ENCODE results near the gene SP140.

DNA sequence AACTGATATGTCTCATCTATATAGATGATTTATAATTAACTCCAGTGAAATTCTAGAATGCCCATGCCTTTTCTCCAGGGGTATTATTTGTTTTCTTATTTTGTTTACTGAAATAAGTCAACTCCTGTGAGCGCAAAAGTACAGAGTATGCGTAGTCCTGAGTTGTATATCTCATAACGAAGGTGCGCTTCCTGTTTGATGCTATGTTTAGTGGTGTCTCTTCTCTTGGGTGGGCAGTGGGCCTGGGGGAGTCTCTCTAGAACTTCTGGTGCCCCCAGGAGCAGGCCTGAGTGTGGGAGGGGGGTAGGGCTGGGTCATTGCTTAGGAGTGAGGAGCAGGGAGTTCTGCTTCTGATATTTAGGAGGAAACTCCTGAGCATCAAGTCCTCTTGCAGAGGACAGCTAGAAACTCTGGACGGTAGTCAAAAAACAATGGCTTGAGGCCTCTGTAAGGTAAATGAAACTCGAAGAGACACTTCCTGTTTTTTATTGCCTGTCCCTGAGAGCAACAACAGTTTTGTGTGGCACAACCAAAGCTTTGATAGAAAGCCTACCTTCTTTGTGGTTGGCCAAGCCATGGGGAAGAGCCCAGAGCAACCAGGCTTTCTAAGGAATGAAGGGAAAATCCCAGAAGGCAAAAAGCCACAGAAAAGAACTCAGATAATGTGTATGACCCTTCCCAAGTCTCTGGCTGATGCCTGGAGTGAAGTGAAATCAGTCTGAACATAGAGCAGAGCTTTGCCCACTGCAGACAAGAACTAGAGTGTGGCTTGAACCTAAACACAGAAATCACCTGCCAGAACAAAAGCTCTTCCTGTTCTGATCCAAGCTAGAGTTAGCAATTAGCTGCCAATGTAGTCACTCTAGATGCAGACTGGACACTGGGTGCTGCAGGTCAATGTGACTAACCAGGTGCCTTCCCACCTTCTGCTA, 92.9 kb downstream of the SP140 start:
- TF ChIP-seq, protein P1, sequence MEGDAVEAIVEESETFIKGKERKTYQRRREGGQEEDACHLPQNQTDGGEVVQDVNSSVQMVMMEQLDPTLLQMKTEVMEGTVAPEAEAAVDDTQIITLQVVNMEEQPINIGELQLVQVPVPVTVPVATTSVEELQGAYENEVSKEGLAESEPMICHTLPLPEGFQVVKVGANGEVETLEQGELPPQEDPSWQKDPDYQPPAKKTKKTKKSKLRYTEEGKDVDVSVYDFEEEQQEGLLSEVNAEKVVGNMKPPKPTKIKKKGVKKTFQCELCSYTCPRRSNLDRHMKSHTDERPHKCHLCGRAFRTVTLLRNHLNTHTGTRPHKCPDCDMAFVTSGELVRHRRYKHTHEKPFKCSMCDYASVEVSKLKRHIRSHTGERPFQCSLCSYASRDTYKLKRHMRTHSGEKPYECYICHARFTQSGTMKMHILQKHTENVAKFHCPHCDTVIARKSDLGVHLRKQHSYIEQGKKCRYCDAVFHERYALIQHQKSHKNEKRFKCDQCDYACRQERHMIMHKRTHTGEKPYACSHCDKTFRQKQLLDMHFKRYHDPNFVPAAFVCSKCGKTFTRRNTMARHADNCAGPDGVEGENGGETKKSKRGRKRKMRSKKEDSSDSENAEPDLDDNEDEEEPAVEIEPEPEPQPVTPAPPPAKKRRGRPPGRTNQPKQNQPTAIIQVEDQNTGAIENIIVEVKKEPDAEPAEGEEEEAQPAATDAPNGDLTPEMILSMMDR (CRISPR knock-in tag; IDR thresholded peaks at IDR 0.05): no peak
- TF ChIP-seq JUN (CRISPR knock-in tag; IDR thresholded peaks at IDR 0.05) (no peak), ZNF777 (CRISPR knock-in tag; IDR thresholded peaks at IDR 0.05) (no peak), ZNF839 (CRISPR knock-in tag; IDR thresholded peaks at IDR 0.05; ENCODE audit: borderline replicate concordance) (no peak), POLR2A (IDR thresholded peaks at IDR 0.05; ENCODE audit: insufficient read depth in 1 of 2, low read depth in 2 of 2, low read length in 2 of 2) (no peak), ATAD3A (CRISPR knock-in tag; IDR thresholded peaks at IDR 0.05) (no peak), HNRNPL (IDR thresholded peaks at IDR 0.05; ENCODE audit: low read depth, low read length) (no peak), SIX1 (CRISPR knock-in tag; IDR thresholded peaks at IDR 0.05; ENCODE audit: borderline replicate concordance) (no peak)
- TF ChIP-seq, protein P2, sequence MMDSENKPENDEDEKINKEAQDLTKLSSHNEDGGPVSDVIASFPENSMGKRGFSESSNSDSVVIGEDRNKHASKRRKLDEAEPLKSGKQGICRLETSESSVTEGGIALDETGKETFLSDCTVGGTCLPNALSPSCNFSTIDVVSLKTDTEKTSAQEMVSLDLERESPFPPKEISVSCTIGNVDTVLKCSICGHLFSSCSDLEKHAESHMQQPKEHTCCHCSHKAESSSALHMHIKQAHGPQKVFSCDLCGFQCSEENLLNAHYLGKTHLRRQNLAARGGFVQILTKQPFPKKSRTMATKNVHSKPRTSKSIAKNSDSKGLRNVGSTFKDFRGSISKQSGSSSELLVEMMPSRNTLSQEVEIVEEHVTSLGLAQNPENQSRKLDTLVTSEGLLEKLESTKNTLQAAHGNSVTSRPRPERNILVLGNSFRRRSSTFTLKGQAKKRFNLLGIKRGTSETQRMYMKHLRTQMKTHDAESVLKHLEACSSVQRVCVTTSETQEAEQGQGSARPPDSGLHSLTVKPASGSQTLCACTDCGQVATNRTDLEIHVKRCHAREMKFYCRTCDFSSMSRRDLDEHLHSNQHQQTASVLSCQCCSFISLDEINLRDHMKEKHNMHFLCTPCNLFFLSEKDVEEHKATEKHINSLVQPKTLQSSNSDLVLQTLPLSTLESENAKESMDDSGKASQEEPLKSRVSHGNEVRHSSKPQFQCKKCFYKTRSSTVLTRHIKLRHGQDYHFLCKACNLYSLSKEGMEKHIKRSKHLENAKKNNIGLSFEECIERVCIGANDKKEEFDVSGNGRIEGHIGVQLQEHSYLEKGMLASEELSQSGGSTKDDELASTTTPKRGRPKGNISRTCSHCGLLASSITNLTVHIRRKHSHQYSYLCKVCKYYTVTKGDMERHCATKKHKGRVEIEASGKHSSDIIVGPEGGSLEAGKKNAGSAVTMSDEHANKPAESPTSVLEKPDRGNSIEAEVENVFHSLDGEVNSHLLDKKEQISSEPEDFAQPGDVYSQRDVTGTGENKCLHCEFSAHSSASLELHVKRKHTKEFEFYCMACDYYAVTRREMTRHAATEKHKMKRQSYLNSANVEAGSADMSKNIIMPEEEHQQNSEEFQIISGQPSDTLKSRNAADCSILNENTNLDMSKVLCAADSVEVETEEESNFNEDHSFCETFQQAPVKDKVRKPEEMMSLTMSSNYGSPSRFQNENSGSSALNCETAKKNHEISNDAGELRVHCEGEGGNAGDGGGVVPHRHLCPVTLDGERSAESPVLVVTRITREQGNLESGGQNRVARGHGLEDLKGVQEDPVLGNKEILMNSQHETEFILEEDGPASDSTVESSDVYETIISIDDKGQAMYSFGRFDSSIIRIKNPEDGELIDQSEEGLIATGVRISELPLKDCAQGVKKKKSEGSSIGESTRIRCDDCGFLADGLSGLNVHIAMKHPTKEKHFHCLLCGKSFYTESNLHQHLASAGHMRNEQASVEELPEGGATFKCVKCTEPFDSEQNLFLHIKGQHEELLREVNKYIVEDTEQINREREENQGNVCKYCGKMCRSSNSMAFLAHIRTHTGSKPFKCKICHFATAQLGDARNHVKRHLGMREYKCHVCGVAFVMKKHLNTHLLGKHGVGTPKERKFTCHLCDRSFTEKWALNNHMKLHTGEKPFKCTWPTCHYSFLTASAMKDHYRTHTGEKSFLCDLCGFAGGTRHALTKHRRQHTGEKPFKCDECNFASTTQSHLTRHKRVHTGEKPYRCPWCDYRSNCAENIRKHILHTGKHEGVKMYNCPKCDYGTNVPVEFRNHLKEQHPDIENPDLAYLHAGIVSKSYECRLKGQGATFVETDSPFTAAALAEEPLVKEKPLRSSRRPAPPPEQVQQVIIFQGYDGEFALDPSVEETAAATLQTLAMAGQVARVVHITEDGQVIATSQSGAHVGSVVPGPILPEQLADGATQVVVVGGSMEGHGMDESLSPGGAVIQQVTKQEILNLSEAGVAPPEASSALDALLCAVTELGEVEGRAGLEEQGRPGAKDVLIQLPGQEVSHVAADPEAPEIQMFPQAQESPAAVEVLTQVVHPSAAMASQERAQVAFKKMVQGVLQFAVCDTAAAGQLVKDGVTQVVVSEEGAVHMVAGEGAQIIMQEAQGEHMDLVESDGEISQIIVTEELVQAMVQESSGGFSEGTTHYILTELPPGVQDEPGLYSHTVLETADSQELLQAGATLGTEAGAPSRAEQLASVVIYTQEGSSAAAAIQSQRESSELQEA (CRISPR knock-in tag; IDR thresholded peaks at IDR 0.05; ENCODE audit: not compliant biosample characterization): no peak
